H9 (cell line): ENCODE measurements around the gene ZNF200. TPM values are rescaled to one million over a fixed set of nuclear protein-coding genes. Genes with fewer than 3 reads are reported as not detected.

ENCODE experiments used
- DNase-seq: peaks from one replicate; pipeline ENCODE4 v3.0.0-alpha.2; 2017
- H2AFZ ChIP-seq: one replicate; pipeline ENCODE4 v1.6.1; 2013; ENCODE audit warnings: mild to moderate bottlenecking, low read length, control low read depth, moderate library complexity
- H2AK5ac ChIP-seq: 2 replicates; pipeline ENCODE4 v1.6.1; 2013; ENCODE audit warnings: low read length, control low read depth, mixed read lengths; ENCODE audit not compliant: insufficient read length
- H2BK120ac ChIP-seq: one replicate; pipeline ENCODE4 v1.6.1; 2013; ENCODE audit warnings: low read depth, mild to moderate bottlenecking, low read length, control low read depth, inconsistent platforms; ENCODE audit not compliant: poor library complexity, severe bottlenecking
- H2BK12ac ChIP-seq: 2 replicates; pipeline ENCODE4 v1.6.1; 2013; ENCODE audit warnings: low read length, control low read depth, mixed read lengths, low read depth; ENCODE audit not compliant: insufficient read length
- H2BK15ac ChIP-seq: 2 replicates; pipeline ENCODE4 v1.6.1; 2013; ENCODE audit warnings: low read depth, low read length, control low read depth
- H2BK20ac ChIP-seq: one replicate; pipeline ENCODE4 v1.6.1; 2013; ENCODE audit warnings: low read depth, mild to moderate bottlenecking, low read length, control low read depth, inconsistent platforms; ENCODE audit not compliant: poor library complexity, severe bottlenecking
- H2BK5ac ChIP-seq: 2 replicates; pipeline ENCODE4 v1.6.1; 2013; ENCODE audit warnings: low read length, control low read depth, mixed read lengths; ENCODE audit not compliant: insufficient read length
- H3K14ac ChIP-seq: 2 replicates; pipeline ENCODE4 v1.6.1; 2013; ENCODE audit warnings: low read length, control low read depth; ENCODE audit not compliant: insufficient read depth
- H3K18ac ChIP-seq: 2 replicates; pipeline ENCODE4 v1.6.1; 2013; ENCODE audit warnings: low read depth, mild to moderate bottlenecking, mixed read lengths, low read length, control low read depth; ENCODE audit not compliant: insufficient read length
- H3K23ac ChIP-seq: 2 replicates; pipeline ENCODE4 v1.6.1; 2013; ENCODE audit warnings: low read length, control low read depth, mixed read lengths, low read depth; ENCODE audit not compliant: insufficient read length
- H3K23me2 ChIP-seq: 2 replicates; pipeline ENCODE4 v1.6.1; 2013; ENCODE audit warnings: low read depth, mild to moderate bottlenecking, mixed read lengths, low read length, control low read depth; ENCODE audit not compliant: insufficient read length, poor library complexity, severe bottlenecking
- H3K27ac ChIP-seq: 2 replicates; pipeline ENCODE4 v1.5.1; 2013; ENCODE audit warnings: low read length, control low read depth, mixed read lengths, low read depth; ENCODE audit not compliant: insufficient read length
- H3K27me3 ChIP-seq: 2 replicates; pipeline ENCODE4 v1.6.1; 2013; ENCODE audit warnings: low read length, control low read depth, inconsistent platforms; ENCODE audit not compliant: insufficient read depth
- H3K4ac ChIP-seq: 2 replicates; pipeline ENCODE4 v1.6.1; 2013; ENCODE audit warnings: low read depth, mild to moderate bottlenecking, control low read depth, inconsistent platforms, low read length, moderate library complexity
- H3K4me1 ChIP-seq: 2 replicates; pipeline ENCODE4 v1.6.1; 2013; ENCODE audit warnings: low read length, control low read depth, inconsistent platforms; ENCODE audit not compliant: insufficient read depth
- H3K4me2 ChIP-seq: 2 replicates; pipeline ENCODE4 v1.6.1; 2013; ENCODE audit warnings: low read length, control low read depth, mixed read lengths; ENCODE audit not compliant: insufficient read length, insufficient read depth
- H3K56ac ChIP-seq: 2 replicates; pipeline ENCODE4 v1.6.1; 2013; ENCODE audit warnings: low read depth, mild to moderate bottlenecking, mixed read lengths, low read length, control low read depth; ENCODE audit not compliant: insufficient read length
- H3K79me1 ChIP-seq: 2 replicates; pipeline ENCODE4 v1.6.1; 2013; ENCODE audit warnings: low read depth, mild to moderate bottlenecking, moderate library complexity, low read length, control low read depth, inconsistent platforms; ENCODE audit not compliant: insufficient read depth, poor library complexity, severe bottlenecking
- H3K79me2 ChIP-seq: 2 replicates; pipeline ENCODE4 v1.6.1; 2013; ENCODE audit warnings: low read length, control low read depth, inconsistent platforms; ENCODE audit not compliant: insufficient read depth
- H3K9ac ChIP-seq: 2 replicates; pipeline ENCODE4 v1.6.1; 2013; ENCODE audit warnings: low read length, control low read depth, mixed read lengths; ENCODE audit not compliant: insufficient read length; ENCODE audit errors: extremely low read depth
- H3K9me3 ChIP-seq: one replicate; pipeline ENCODE4 v1.6.1; 2013; ENCODE audit warnings: low read depth, low read length, inconsistent platforms; ENCODE audit not compliant: control insufficient read depth
- H3T11ph ChIP-seq: one replicate; pipeline ENCODE4 v1.6.1; 2013; ENCODE audit warnings: mild to moderate bottlenecking, low read length, control low read depth, inconsistent platforms
- H4K20me1 ChIP-seq: one replicate; pipeline ENCODE4 v1.6.1; 2013; ENCODE audit not compliant: control insufficient read depth, insufficient read length, insufficient read depth
- H4K5ac ChIP-seq: 2 replicates; pipeline ENCODE4 v1.6.1; 2013; ENCODE audit warnings: low read depth, mild to moderate bottlenecking, mixed read lengths, low read length, control low read depth; ENCODE audit not compliant: insufficient read length
- H4K8ac ChIP-seq: replicated peaks from 2 replicates; pipeline ENCODE4 v1.6.1; 2013; ENCODE audit warnings: low read length, control low read depth, mixed read lengths, low read depth; ENCODE audit not compliant: insufficient read length
- H4K91ac ChIP-seq: 2 replicates; pipeline ENCODE4 v1.6.1; 2013; ENCODE audit warnings: low read depth, mild to moderate bottlenecking, moderate library complexity, mixed read lengths, low read length, control low read depth; ENCODE audit not compliant: insufficient read length
- H3K27ac Mint-ChIP-seq, 3 experiments: 2 replicates in 2 of 3; 3 replicates in 1 of 3; pipeline ENCODE4 v1.8.0; 2020 to 2021; ENCODE audit warnings: mixed read lengths in 3 of 3, mild to moderate bottlenecking in 1 of 3, moderate library complexity in 1 of 3
- H3K27me3 Mint-ChIP-seq: 2 replicates; pipeline ENCODE4 v1.8.0; 2021; ENCODE audit warnings: low read depth, mild to moderate bottlenecking, moderate library complexity, mixed read lengths
- H3K36me3 Mint-ChIP-seq, 3 experiments: 2 replicates in 2 of 3; 3 replicates in 1 of 3; pipeline ENCODE4 v1.8.0; 2020 to 2021; ENCODE audit warnings: low read depth in 3 of 3, mixed read lengths in 3 of 3; ENCODE audit not compliant: insufficient read depth in 1 of 3
- H3K4me1 Mint-ChIP-seq, 2 experiments: 2 replicates each; pipeline ENCODE4 v1.8.0; 2020; ENCODE audit warnings: mixed read lengths in 2 of 2
- H3K4me3 Mint-ChIP-seq, 2 experiments: 2 replicates in 1 of 2; 3 replicates in 1 of 2; pipeline ENCODE4 v1.8.0; 2020 to 2021; ENCODE audit warnings: mild to moderate bottlenecking in 2 of 2, mixed read lengths in 2 of 2, moderate library complexity in 1 of 2
- H3K9me3 Mint-ChIP-seq, 2 experiments: 2 replicates in 1 of 2; 3 replicates in 1 of 2; pipeline ENCODE4 v1.8.0; 2020; ENCODE audit warnings: mild to moderate bottlenecking in 2 of 2, mixed read lengths in 2 of 2, moderate library complexity in 1 of 2
- CTCF ChIP-seq: fragments of 200-600 bp; sonication (generic); conservative IDR thresholded peaks from 3 replicates; pipeline ENCODE4 v1.8.0; 2021; ENCODE audit warnings: antibody characterized with exemption, mild to moderate bottlenecking
- WGBS: extraction: QIAGEN DNeasy Blood & Tissue Kit; methylation state at CpG from one replicate; pipeline ENCODE4 v1.1.7; 2013; ENCODE audit warnings: missing lambda C conversion rate, low lambda C conversion rate, mixed read lengths; ENCODE audit not compliant: insufficient read length; ENCODE audit errors: extremely low coverage; 5-methylcytosine and 5-hydroxymethylcytosine counted together
- total RNA-seq: library from RNA; stranded (reverse); gene quantifications from 2 replicates; pipeline ENCODE4 v1.2.1, GENCODE V29; 2021

ZNF200 gene
- total RNA-seq, 1 experiment from 2014 or later: 14.9 TPM

- no peak overlapping the region for H3K9ac ChIP-seq
- no peaks in the 10 kb centered on the region for H3K27me3 ChIP-seq
- no peaks in the 10 kb centered on the region for H4K20me1 ChIP-seq
- no peak overlapping the region for H2BK15ac ChIP-seq
- H3K79me2 ChIP-seq: no peaks in the 10 kb centered on the region
- H3K18ac ChIP-seq: no peak overlapping the region
- no peaks in the 10 kb centered on the region for H3K4me1 ChIP-seq
- no peak for DNase-seq
- no peak overlapping the region for H4K91ac ChIP-seq
- H2BK20ac ChIP-seq: no peak overlapping the region
- H4K8ac ChIP-seq: no peak overlapping the region
- no peak overlapping the region for H2BK5ac ChIP-seq
- H3K23me2 ChIP-seq: no peaks in the 10 kb centered on the region
- H2BK120ac ChIP-seq: no peak overlapping the region
- no CpG with 5 or more reads among the region's 1 CpG for WGBS
- no peak overlapping the region for H3T11ph ChIP-seq
- H3K9me3 ChIP-seq: no peaks in the 10 kb centered on the region
- peaks cover 65 to 78% of the 10 kb centered on the region in 2 experiments for H3K9me3 Mint-ChIP-seq
- H3K27ac ChIP-seq: no peak overlapping the region
- H3K27me3 Mint-ChIP-seq: peaks cover 13% of the 10 kb centered on the region
- no peak overlapping the region for H3K27ac Mint-ChIP-seq
- no peak overlapping the region for H3K4ac ChIP-seq
- no peak overlapping the region for H3K23ac ChIP-seq
- no peak overlapping the region for H2AK5ac ChIP-seq
- H3K56ac ChIP-seq: no peak overlapping the region
- H2AFZ ChIP-seq: no peak overlapping the region
- peaks cover 0 to 4% (median 0%) of the 10 kb centered on the region in 3 experiments; a peak in 3 of 7 replicates for H3K36me3 Mint-ChIP-seq
- H3K14ac ChIP-seq: no peak overlapping the region
- no peak overlapping the region for H3K4me2 ChIP-seq
- H3K4me3 Mint-ChIP-seq: no peak overlapping the region
- no peak overlapping the region for H2BK12ac ChIP-seq
- no peaks in the 10 kb centered on the region for H3K4me1 Mint-ChIP-seq
- no peak overlapping the region for H4K5ac ChIP-seq
- H3K79me1 ChIP-seq: no peaks in the 10 kb centered on the region
- no peak for TF ChIP-seq CTCF
Observed at GRCh38 chr16:3249020-3249419, 14.1 kb upstream of the ZNF200 start.
